K562 (cell line): ENCODE data around the gene CACNA2D2. TPM values are rescaled to one million over a fixed set of nuclear protein-coding genes. Genes with fewer than 3 reads are reported as not detected.

Experiments
- RAD21 ChIP-seq, 2 experiments: fragments of 250-450 bp in 1 of 2; fragments of 450-650 bp in 1 of 2; sonication (Bioruptor Pico) in 1 of 2; formaldehyde crosslinking in 1 of 2; IDR thresholded peaks in 1 of 2; conservative IDR thresholded peaks in 1 of 2; 2 replicates each; pipeline versions ENCODE4 v1.4.0 to v1.8.0; 2020 to 2022; ENCODE audit warnings: mild to moderate bottlenecking in 2 of 2, moderate library complexity in 1 of 2
- REST ChIP-seq, 2 experiments: fragments of 450-650 bp; formaldehyde crosslinking in 1 of 2; IDR thresholded peaks; 2 replicates each; pipeline versions ENCODE4 v1.4.0 to v1.6.1; 2014 to 2020; ENCODE audit warnings: mild to moderate bottlenecking in 2 of 2, borderline replicate concordance in 1 of 2, low read depth in 1 of 2
- ZNF3 ChIP-seq: fragments of 250-450 bp; sonication (Bioruptor Pico); IDR thresholded peaks from 2 replicates; pipeline ENCODE4 v1.5.0; 2021; ENCODE audit warnings: mild to moderate bottlenecking, moderate library complexity
- polyA plus RNA-seq, 8 experiments: library from polyadenylated mRNA; depleted of rRNA in 4 of 8; stranded (reverse) in 5 of 8; unstranded in 3 of 8; fragments of >200 nt; fragmentation: Nextera tagmentation in 2 of 8; fragmentation: Illumina TruSeq in 1 of 8; extraction: Ambion mirVana in 2 of 8; extraction: Trizol in 1 of 8; gene quantifications; 2 replicates each; pipeline versions ENCODE4 v1.2.1 to v1.2.3, GENCODE V29; 2011 to 2014; ENCODE audit warnings: inconsistent platforms in 1 of 8, missing spikeins in 1 of 8
- total RNA-seq, 7 experiments: library from RNA; depleted of rRNA in 6 of 7; stranded (reverse); fragments of >200 nt in 6 of 7; fragmentation: Illumina TruSeq in 2 of 7; extraction: Trizol in 2 of 7; gene quantifications; 2 replicates each; pipeline versions ENCODE4 v1.2.1 to v1.2.3, GENCODE V29; 2011 to 2021; ENCODE audit warnings: low replicate concordance in 1 of 7
- TF ChIP-seq, protein P1 (sequence below), 2 experiments: fragments of 450-650 bp in 1 of 2; sonication (generic) in 1 of 2; formaldehyde crosslinking in 1 of 2; IDR thresholded peaks; 2 replicates each; pipeline versions ENCODE4 v1.7.1 to v1.9.0; 2016 to 2022; ENCODE audit warnings: inconsistent platforms in 1 of 2, mild to moderate bottlenecking in 1 of 2, missing genetic modification reagents in 1 of 2
- TF ChIP-seq, protein P2 (sequence below), 2 experiments: IDR thresholded peaks; 2 replicates each; pipeline ENCODE4 v1.6.1; 2011; ENCODE audit warnings: borderline replicate concordance in 1 of 2, control low read depth in 1 of 2, low read depth in 1 of 2, low read length in 1 of 2, mild to moderate bottlenecking in 1 of 2, mixed read lengths in 1 of 2, moderate library complexity in 1 of 2; ENCODE audit not compliant: insufficient read depth in 1 of 2, insufficient read length in 1 of 2, poor library complexity in 1 of 2, severe bottlenecking in 1 of 2; ENCODE audit errors: extremely low read depth in 1 of 2

Gene CACNA2D2
- total and polyA plus RNA-seq, 9 of the 15 experiments (the other 6 are each of a cell fraction or from before 2014, with no cell fraction given) = 0.11 to 0.58 (median 0.36) TPM; not detected in 2

DNA sequence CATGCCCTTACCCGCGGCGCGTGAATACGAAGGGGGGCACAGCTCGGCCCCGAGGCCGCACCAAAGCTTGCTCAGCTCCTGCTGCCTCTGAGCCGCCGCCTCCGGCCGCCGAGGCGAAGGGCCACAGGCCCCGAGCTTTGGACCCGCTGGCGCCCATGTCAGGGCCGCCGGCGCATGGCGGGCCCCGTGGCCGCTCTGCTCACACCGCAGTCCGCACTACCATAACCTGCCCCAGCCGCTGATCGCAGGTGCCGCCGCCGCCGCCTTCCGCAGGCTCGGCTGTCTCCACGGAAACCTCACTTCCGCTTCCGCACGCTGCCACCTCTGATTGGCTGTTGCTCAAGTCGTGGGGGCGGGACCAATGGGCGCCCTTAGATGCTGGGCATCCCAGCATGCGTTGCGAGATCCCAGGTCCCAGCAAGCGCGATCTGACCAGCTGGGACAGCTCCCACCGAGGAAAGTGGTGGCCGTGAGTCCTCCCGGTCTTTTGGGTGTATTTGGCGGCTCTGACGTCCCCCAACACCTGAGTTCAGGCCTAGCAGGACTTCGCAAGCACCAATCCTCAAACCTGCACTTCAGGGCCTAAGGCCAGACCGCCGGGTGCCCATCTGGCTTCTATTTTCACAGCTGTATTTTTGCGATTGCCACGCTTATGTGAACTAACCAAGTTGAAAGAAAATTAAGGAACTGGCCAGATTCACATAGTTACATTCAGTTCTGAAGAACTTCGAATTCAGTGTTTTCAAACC is 175.3 kb downstream of the CACNA2D2 start, which contains the start of gene TUSC2 (continued):
- peak; percentile 55 for TF ChIP-seq REST (IDR thresholded peaks at IDR 0.05; ENCODE audit: borderline replicate concordance)
- TF ChIP-seq REST (CRISPR knock-in tag; IDR thresholded peaks at IDR 0.05; ENCODE audit: low read depth) = no peak
- TF ChIP-seq RAD21 (CRISPR knock-in tag; conservative IDR thresholded peaks at IDR 0.05 in 1 of 2, IDR thresholded peaks at IDR 0.05 in 1 of 2) = no peak
- TF ChIP-seq, protein P1, sequence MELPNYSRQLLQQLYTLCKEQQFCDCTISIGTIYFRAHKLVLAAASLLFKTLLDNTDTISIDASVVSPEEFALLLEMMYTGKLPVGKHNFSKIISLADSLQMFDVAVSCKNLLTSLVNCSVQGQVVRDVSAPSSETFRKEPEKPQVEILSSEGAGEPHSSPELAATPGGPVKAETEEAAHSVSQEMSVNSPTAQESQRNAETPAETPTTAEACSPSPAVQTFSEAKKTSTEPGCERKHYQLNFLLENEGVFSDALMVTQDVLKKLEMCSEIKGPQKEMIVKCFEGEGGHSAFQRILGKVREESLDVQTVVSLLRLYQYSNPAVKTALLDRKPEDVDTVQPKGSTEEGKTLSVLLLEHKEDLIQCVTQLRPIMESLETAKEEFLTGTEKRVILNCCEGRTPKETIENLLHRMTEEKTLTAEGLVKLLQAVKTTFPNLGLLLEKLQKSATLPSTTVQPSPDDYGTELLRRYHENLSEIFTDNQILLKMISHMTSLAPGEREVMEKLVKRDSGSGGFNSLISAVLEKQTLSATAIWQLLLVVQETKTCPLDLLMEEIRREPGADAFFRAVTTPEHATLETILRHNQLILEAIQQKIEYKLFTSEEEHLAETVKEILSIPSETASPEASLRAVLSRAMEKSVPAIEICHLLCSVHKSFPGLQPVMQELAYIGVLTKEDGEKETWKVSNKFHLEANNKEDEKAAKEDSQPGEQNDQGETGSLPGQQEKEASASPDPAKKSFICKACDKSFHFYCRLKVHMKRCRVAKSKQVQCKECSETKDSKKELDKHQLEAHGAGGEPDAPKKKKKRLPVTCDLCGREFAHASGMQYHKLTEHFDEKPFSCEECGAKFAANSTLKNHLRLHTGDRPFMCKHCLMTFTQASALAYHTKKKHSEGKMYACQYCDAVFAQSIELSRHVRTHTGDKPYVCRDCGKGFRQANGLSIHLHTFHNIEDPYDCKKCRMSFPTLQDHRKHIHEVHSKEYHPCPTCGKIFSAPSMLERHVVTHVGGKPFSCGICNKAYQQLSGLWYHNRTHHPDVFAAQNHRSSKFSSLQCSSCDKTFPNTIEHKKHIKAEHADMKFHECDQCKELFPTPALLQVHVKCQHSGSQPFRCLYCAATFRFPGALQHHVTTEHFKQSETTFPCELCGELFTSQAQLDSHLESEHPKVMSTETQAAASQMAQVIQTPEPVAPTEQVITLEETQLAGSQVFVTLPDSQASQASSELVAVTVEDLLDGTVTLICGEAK (IDR thresholded peaks at IDR 0.05) = peak; percentile 94
- TF ChIP-seq, protein P1 (CRISPR knock-in tag; IDR thresholded peaks at IDR 0.05) = no peak
- no peak for TF ChIP-seq ZNF3 (CRISPR knock-in tag)
- TF ChIP-seq, protein P2, sequence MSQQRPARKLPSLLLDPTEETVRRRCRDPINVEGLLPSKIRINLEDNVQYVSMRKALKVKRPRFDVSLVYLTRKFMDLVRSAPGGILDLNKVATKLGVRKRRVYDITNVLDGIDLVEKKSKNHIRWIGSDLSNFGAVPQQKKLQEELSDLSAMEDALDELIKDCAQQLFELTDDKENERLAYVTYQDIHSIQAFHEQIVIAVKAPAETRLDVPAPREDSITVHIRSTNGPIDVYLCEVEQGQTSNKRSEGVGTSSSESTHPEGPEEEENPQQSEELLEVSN (IDR thresholded peaks at IDR 0.05; ENCODE audit: borderline replicate concordance in 1 of 2, extremely low read depth in 1 of 2, insufficient read depth in 1 of 2, insufficient read length in 1 of 2, low read depth in 1 of 2, low read length in 1 of 2, poor library complexity in 1 of 2, severe bottlenecking in 1 of 2) = no peak
